ENCODE data around the gene PLXNA2.

GRCh38 chr1:208003241-208003640 lies 240.9 kb downstream of the PLXNA2 start:
- TF ChIP-seq REST (IDR thresholded peaks at IDR 0.05; ENCODE audit: low read depth, low read length) (no peak), EZH2phosphoT487 (IDR thresholded peaks at IDR 0.05; ENCODE audit: borderline replicate concordance, low read depth) (no peak), PBX3 (IDR thresholded peaks at IDR 0.05) (no peak), CTCF (IDR thresholded peaks at IDR 0.05) (no peak), TAF1 (IDR thresholded peaks at IDR 0.05; ENCODE audit: borderline replicate concordance, low read depth, low read length) (no peak), POLR2AphosphoS5 (IDR thresholded peaks at IDR 0.05; ENCODE audit: low read depth, low read length) (no peak), YY1 (IDR thresholded peaks at IDR 0.05; ENCODE audit: low read depth) (no peak), CHD2 (IDR thresholded peaks at IDR 0.05; ENCODE audit: low read length, partially characterized antibody) (no peak), SIN3A (IDR thresholded peaks at IDR 0.05; ENCODE audit: borderline replicate concordance, low read depth, low read length) (no peak), USF2 (IDR thresholded peaks at IDR 0.05; ENCODE audit: borderline replicate concordance, low read depth, low read length) (no peak), EP300 (IDR thresholded peaks at IDR 0.05; ENCODE audit: borderline replicate concordance in 1 of 2, low read depth in 1 of 2, low read length in 1 of 2) (no peak), MEF2A (IDR thresholded peaks at IDR 0.05; ENCODE audit: borderline replicate concordance, low read depth) (no peak)

Measured in SK-N-SH (cell line).